ENCODE data around the gene RPS6KA6. TPM values are rescaled to one million over a fixed set of nuclear protein-coding genes. Genes with fewer than 3 reads are reported as not detected.
"Not testable (repeated sequence)": the region's sequence is repeated elsewhere in the genome, so short reads cannot be mapped to it uniquely, and the experiment has no call there.

Gene RPS6KA6
- polyA plus RNA-seq, 1 donor (not counting 4 experiments of a cell fraction or from before 2014, with no cell fraction given): 2.7 TPM

- no peak for TF ChIP-seq CTCF (optimal IDR thresholded peaks at IDR 0.05 in 1 of 3, IDR thresholded peaks at IDR 0.05 in 1 of 3, conservative IDR thresholded peaks at IDR 0.05 in 1 of 3; ENCODE audit: extremely low read depth in 1 of 3, insufficient read depth in 2 of 3, low read length in 3 of 3)
- no peak for TF ChIP-seq EZH2 (IDR thresholded peaks at IDR 0.05; ENCODE audit: low read length)
- no peak overlapping the region for H3K9ac ChIP-seq (ENCODE audit: control insufficient read depth, extremely low read depth, insufficient read depth, low read length)
- no peaks in the 10 kb centered on the region for H3K9me3 ChIP-seq (ENCODE audit: control insufficient read depth, low read depth, low read length)
- FAIRE-seq (no peak), DNase-seq (ENCODE audit: low read depth, low spot score) (no peak)
- no peaks in the 10 kb centered on the region for H3K9me1 ChIP-seq (ENCODE audit: control insufficient read depth, extremely low read depth, insufficient read depth, low read length)
- no peak overlapping the region for H3K4me2 ChIP-seq (ENCODE audit: control insufficient read depth, extremely low read depth, insufficient read depth, low read depth, low read length)
- no peaks in the 10 kb centered on the region for H4K20me1 ChIP-seq (ENCODE audit: control insufficient read depth, extremely low read depth, insufficient read depth, low read length)
- no peak overlapping the region for H3K4me3 ChIP-seq (ENCODE audit: control insufficient read depth in 2 of 3, extremely low read depth in 1 of 3, insufficient read depth in 2 of 3, low read depth in 1 of 3, low read length in 3 of 3)
- H3K27ac ChIP-seq (ENCODE audit: control insufficient read depth, insufficient read depth, low read length): no peak overlapping the region
- no peaks in the 10 kb centered on the region for H3K4me1 ChIP-seq (ENCODE audit: control insufficient read depth, extremely low read depth, insufficient read depth, low read length)
- dilution Hi-C loops (cut with MboI; ENCODE audit: extremely low pct_ligation_motif_present, low sequenced_read_pairs): no loop called here
- H2AFZ ChIP-seq (ENCODE audit: control insufficient read depth, low read length): no peak overlapping the region
- H3K79me2 ChIP-seq (ENCODE audit: control insufficient read depth, insufficient read depth, low read length): no peaks in the 10 kb centered on the region
- H3K36me3 ChIP-seq (ENCODE audit: control insufficient read depth in 2 of 2, extremely low read depth in 1 of 2, insufficient read depth in 2 of 2, low read length in 2 of 2): no peaks in the 10 kb centered on the region
- H3K27me3 ChIP-seq (ENCODE audit: control insufficient read depth, extremely low read depth, insufficient read depth, low read length): no peaks in the 10 kb centered on the region
Measured at GRCh38 chrX:84108584-84108983, 79.4 kb downstream of the RPS6KA6 start.

- Histone ChIP-seq H3K79me2 (ENCODE audit: control insufficient read depth, insufficient read depth, low read length) (no peaks in the 10 kb centered on the region), H3K9me1 (ENCODE audit: control insufficient read depth, extremely low read depth, insufficient read depth, low read length) (no peaks in the 10 kb centered on the region), H3K27ac (ENCODE audit: control insufficient read depth, insufficient read depth, low read length) (no peak overlapping the region), H3K4me1 (ENCODE audit: control insufficient read depth, extremely low read depth, insufficient read depth, low read length) (no peaks in the 10 kb centered on the region), H3K9ac (ENCODE audit: control insufficient read depth, extremely low read depth, insufficient read depth, low read length) (no peak overlapping the region), H3K9me3 (ENCODE audit: control insufficient read depth, low read depth, low read length) (no peaks in the 10 kb centered on the region), H3K27me3 (ENCODE audit: control insufficient read depth, extremely low read depth, insufficient read depth, low read length) (no peaks in the 10 kb centered on the region), H4K20me1 (ENCODE audit: control insufficient read depth, extremely low read depth, insufficient read depth, low read length) (no peaks in the 10 kb centered on the region), H3K4me2 (ENCODE audit: control insufficient read depth, extremely low read depth, insufficient read depth, low read depth, low read length) (no peak overlapping the region), H3K36me3 (ENCODE audit: control insufficient read depth in 2 of 2, extremely low read depth in 1 of 2, insufficient read depth in 2 of 2, low read length in 2 of 2) (no peaks in the 10 kb centered on the region), H2AFZ (ENCODE audit: control insufficient read depth, low read length) (no peak overlapping the region), H3K4me3 (ENCODE audit: control insufficient read depth in 2 of 3, extremely low read depth in 1 of 3, insufficient read depth in 2 of 3, low read depth in 1 of 3, low read length in 3 of 3) (no peak overlapping the region)
- TF ChIP-seq EZH2 (IDR thresholded peaks at IDR 0.05; ENCODE audit: low read length) (no peak), CTCF (optimal IDR thresholded peaks at IDR 0.05 in 1 of 3, IDR thresholded peaks at IDR 0.05 in 1 of 3, conservative IDR thresholded peaks at IDR 0.05 in 1 of 3; ENCODE audit: extremely low read depth in 1 of 3, insufficient read depth in 2 of 3, low read length in 3 of 3) (no peak)
- no peak for DNase-seq (ENCODE audit: low read depth, low spot score)
- FAIRE-seq: no peak
- dilution Hi-C loops (cut with MboI; ENCODE audit: extremely low pct_ligation_motif_present, low sequenced_read_pairs): no loop called here
Measured at GRCh38 chrX:84099120-84099519, 88.9 kb downstream of the RPS6KA6 start.

GRCh38 chrX:84079479-84080197 is 108.4 kb downstream of the RPS6KA6 start:
- DNase-seq (ENCODE audit: low read depth, low spot score); H3K9me1 ChIP-seq (ENCODE audit: control insufficient read depth, extremely low read depth, insufficient read depth, low read length); H3K36me3 ChIP-seq (ENCODE audit: control insufficient read depth in 2 of 2, extremely low read depth in 1 of 2, insufficient read depth in 2 of 2, low read length in 2 of 2); H3K79me2 ChIP-seq (ENCODE audit: control insufficient read depth, insufficient read depth, low read length); FAIRE-seq; H3K4me3 ChIP-seq (ENCODE audit: control insufficient read depth in 2 of 3, extremely low read depth in 1 of 3, insufficient read depth in 2 of 3, low read depth in 1 of 3, low read length in 3 of 3); H3K27ac ChIP-seq (ENCODE audit: control insufficient read depth, insufficient read depth, low read length); dilution Hi-C loops (cut with MboI; ENCODE audit: extremely low pct_ligation_motif_present, low sequenced_read_pairs); H2AFZ ChIP-seq (ENCODE audit: control insufficient read depth, low read length); H4K20me1 ChIP-seq (ENCODE audit: control insufficient read depth, extremely low read depth, insufficient read depth, low read length); H3K9me3 ChIP-seq (ENCODE audit: control insufficient read depth, low read depth, low read length); H3K4me1 ChIP-seq (ENCODE audit: control insufficient read depth, extremely low read depth, insufficient read depth, low read length); H3K27me3 ChIP-seq (ENCODE audit: control insufficient read depth, extremely low read depth, insufficient read depth, low read length); H3K9ac ChIP-seq (ENCODE audit: control insufficient read depth, extremely low read depth, insufficient read depth, low read length); H3K4me2 ChIP-seq (ENCODE audit: control insufficient read depth, extremely low read depth, insufficient read depth, low read depth, low read length): not testable (repeated sequence)

Data from keratinocyte (primary cell).